ENCODE results near the gene FSTL1. TPM values are rescaled to one million over a fixed set of nuclear protein-coding genes. Genes with fewer than 3 reads are reported as not detected.
A peak's percentile ranks its signal among the peaks of the same experiment; 100 is the strongest.

Gene FSTL1
- total RNA-seq, 2 donors from 2014 or later, result 20.4 to 81.8 TPM

- Histone ChIP-seq H3K4me3 (peak overlapping the region; percentile 6), H3K27me3 (no peaks in the 10 kb centered on the region), H3K4me1 (peaks cover 3% of the 10 kb centered on the region), H3K36me3 (no peaks in the 10 kb centered on the region), H3K9ac (ENCODE audit: low read depth in 2 of 2, low read length in 2 of 2) (peak overlapping the region; percentile 60 to 78), H3K9me3 (no peaks in the 10 kb centered on the region), H3K27ac (peak overlapping the region; percentile 68)
- intact Hi-C loops (cut with DNase I), result loop anchor here (5.0 kb wide), 1 partner anchor 90 kb away; no protein-coding TSS in a partner anchor
- TF ChIP-seq CTCF (IDR thresholded peaks at IDR 0.05), result peak; percentile 87
- peak; percentile 97 for DNase-seq
Measured at GRCh38 chr3:120417272-120417911, 33.4 kb downstream of the FSTL1 start.

DNA sequence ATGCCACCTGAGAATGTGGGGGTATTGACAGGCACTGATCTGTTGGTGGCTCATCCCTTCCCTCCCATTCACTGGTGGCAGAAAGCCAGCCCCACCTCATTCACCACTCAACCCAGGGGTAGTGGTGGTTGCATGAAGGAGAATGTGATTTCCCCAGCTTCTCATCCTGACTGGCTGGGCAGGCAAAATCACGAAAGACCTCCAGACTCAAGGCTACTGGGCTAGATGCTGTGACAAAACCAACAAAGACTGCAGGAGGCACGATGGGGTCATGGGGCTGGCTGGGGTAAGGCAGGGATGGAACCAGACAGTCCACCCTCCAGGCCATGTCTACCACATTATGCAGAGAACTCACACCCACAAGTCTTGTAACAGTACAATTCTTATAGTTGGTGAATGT lies 33.9 kb downstream of the FSTL1 start:
- Histone ChIP-seq H3K27ac (peak overlapping the region; percentile 68), H3K9ac (ENCODE audit: low read depth in 2 of 2, low read length in 2 of 2) (peak overlapping the region in 1 of 2 donors; percentile 51), H3K36me3 (no peaks in the 10 kb centered on the region), H3K4me1 (peaks cover 3% of the 10 kb centered on the region), H3K9me3 (no peaks in the 10 kb centered on the region), H3K4me3 (no peak overlapping the region), H3K27me3 (no peaks in the 10 kb centered on the region)
- no peak for TF ChIP-seq CTCF (IDR thresholded peaks at IDR 0.05)
- intact Hi-C loops (cut with DNase I), result loop anchor here (5.0 kb wide), 1 partner anchor 90 kb away; no protein-coding TSS in a partner anchor
- no peak for DNase-seq

DNA sequence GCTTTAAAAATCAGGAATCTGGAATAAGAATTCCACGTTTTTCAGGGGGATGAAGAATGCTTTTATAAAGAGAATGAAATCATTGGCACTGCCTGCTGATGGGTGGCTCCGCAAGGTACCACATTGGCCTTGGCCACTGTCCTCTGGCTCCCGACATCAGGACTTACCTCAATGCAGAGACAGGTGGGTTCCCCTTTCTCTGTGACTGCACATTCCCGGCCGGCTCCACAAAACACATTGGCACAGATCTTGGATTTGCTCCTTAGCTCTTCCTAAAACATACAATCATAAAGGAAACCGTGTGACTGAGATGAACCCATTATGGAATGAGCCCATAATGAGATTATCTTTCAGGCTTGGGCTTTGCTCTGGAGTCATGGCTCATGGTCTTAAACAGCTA lies 35.0 kb downstream of the FSTL1 start:
- no peaks in the 10 kb centered on the region for H3K36me3 ChIP-seq
- DNase-seq, result no peak
- intact Hi-C loops (cut with DNase I), result loop anchor here (2.0 to 5.0 kb wide), 2 partner anchors 92 to 171 kb away; no protein-coding TSS in a partner anchor
- no peaks in the 10 kb centered on the region for H3K9me3 ChIP-seq
- H3K9ac ChIP-seq (ENCODE audit: low read depth in 2 of 2, low read length in 2 of 2), result no peak overlapping the region
- no peak for TF ChIP-seq CTCF (IDR thresholded peaks at IDR 0.05)
- H3K4me3 ChIP-seq, result no peak overlapping the region
- no peak overlapping the region for H3K27ac ChIP-seq
- peaks cover 3% of the 10 kb centered on the region for H3K4me1 ChIP-seq
- no peaks in the 10 kb centered on the region for H3K27me3 ChIP-seq

DNA sequence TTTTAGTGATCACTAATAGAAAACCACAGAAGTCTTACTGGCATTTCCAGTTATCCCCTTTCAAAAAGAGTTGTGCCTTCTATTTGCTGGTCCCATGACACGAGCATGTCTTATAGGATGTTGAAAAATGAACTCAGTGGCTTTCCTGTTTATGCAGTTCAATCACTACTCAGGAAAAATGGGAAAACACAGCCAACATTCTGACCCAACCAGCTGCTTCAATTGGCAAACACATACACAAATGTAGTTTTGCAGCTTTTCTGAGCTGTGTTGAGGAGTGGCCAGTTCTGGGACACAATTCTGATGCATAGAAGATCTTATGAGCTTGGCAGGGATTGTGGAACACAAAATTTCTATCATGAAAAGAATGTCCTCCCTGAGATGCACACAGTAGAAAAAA lies 40.3 kb downstream of the FSTL1 start:
- H3K9ac ChIP-seq (ENCODE audit: low read depth in 2 of 2, low read length in 2 of 2), result no peak overlapping the region
- H3K9me3 ChIP-seq, result no peaks in the 10 kb centered on the region
- no peak for TF ChIP-seq CTCF (IDR thresholded peaks at IDR 0.05)
- H3K4me3 ChIP-seq, result no peak overlapping the region
- intact Hi-C loops (cut with DNase I), result no loop called here
- DNase-seq, result no peak
- no peaks in the 10 kb centered on the region for H3K36me3 ChIP-seq
- H3K27me3 ChIP-seq, result no peaks in the 10 kb centered on the region
- no peaks in the 10 kb centered on the region for H3K4me1 ChIP-seq
- H3K27ac ChIP-seq, result no peak overlapping the region

DNA sequence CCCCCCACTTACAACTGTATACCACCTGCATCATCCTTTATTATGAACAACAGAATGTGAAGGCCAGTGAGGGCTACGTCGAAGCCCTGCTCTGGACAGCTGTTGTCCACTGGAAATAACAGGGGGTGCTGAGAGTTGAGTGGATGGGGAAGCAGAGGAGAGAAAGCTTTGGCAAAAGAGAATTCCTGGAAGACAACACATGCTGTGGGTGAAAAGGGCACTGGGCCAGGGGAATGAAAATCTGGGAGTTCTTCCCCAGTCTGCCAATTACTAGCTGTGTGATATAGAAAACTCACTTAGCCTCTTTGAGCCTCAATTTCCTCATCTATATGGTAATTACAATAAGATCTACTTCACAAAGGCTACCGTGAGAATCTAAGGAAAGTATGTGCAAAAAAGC lies 40.7 kb downstream of the FSTL1 start:
- Histone ChIP-seq H3K4me3 (no peak overlapping the region), H3K27me3 (no peaks in the 10 kb centered on the region), H3K9me3 (no peaks in the 10 kb centered on the region), H3K4me1 (no peaks in the 10 kb centered on the region), H3K27ac (no peak overlapping the region), H3K36me3 (no peaks in the 10 kb centered on the region), H3K9ac (ENCODE audit: low read depth in 2 of 2, low read length in 2 of 2) (no peak overlapping the region)
- no peak for TF ChIP-seq CTCF (IDR thresholded peaks at IDR 0.05)
- DNase-seq, result no peak
- intact Hi-C loops (cut with DNase I), result no loop called here

All from colonic mucosa (tissue), 4 donors.